ENCODE data around the gene C4BPA. TPM values are rescaled to one million over a fixed set of nuclear protein-coding genes. Genes with fewer than 3 reads are reported as not detected.

C4BPA gene
- total and polyA plus RNA-seq, 4 donors: 49.5 to 1,527 (median 1,194) TPM

GRCh38 chr1:207054491-207054890, 49.5 kb upstream of the C4BPA start:
- Histone ChIP-seq H3K9me3 (ENCODE audit: control insufficient read depth in 4 of 4, low read length in 3 of 4) (no peaks in the 10 kb centered on the region), H3K9ac (ENCODE audit: low read depth in 1 of 2, low read length in 2 of 2) (no peak overlapping the region), H3K36me3 (ENCODE audit: control insufficient read depth in 4 of 4, insufficient read depth in 3 of 4, low read depth in 1 of 4, low read length in 3 of 4) (peaks cover 0 to 1% (median 0%) of the 10 kb centered on the region in 4 donors), H3K4me3 (ENCODE audit: low read depth in 1 of 3, low read length in 3 of 3) (no peak overlapping the region), H3K27ac (ENCODE audit: low read depth in 1 of 2, low read length in 2 of 2) (peak overlapping the region in 1 of 2 donors; percentile 23), H3K4me1 (ENCODE audit: control insufficient read depth in 4 of 4, insufficient read depth in 4 of 4, low read length in 3 of 4) (peaks cover 0 to 21% (median 7%) of the 10 kb centered on the region in 4 donors), H3K27me3 (ENCODE audit: control insufficient read depth in 4 of 4, insufficient read depth in 4 of 4, low read length in 3 of 4) (no peaks in the 10 kb centered on the region)
- 77% methylated on average over 2 of the region's 2 CpGs for WGBS
- TF ChIP-seq SP1 (IDR thresholded peaks at IDR 0.05): no peak
- TF ChIP-seq ATF3 (IDR thresholded peaks at IDR 0.05): no peak
- no peak for TF ChIP-seq REST (IDR thresholded peaks at IDR 0.05)
- TF ChIP-seq FOXA2 (IDR thresholded peaks at IDR 0.05): no peak
- TF ChIP-seq YY1 (IDR thresholded peaks at IDR 0.05): peak; percentile 20
- DNase-seq (ENCODE audit: low spot score): no peak

DNA sequence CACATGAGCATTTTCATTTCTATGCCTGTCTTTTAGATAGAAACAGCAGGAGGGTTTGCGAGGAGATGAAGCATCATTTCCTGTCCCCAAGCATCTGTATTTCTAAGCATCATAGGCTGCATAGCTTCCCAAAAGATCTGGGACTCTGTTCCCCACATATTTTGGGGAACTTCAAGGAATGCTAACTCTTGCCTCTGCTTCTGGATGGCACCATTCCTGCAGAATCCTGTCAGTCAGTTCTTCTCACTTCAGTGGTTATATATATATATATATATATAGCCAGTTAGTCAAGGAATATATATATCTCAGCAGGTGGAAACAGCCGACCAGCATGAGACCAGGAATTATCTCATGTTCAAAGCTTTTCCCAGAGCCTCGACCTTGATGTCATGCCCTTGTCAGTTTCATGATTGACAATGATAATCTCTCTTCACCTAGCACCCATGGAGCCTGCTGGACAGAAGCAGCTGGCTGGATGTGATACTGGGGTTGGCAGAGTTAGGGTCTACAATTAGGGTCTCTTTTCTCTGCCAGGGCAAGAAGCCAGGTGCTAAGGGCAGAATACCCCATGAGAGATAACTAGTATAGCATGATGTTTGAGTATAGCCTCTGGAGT, 48.5 kb upstream of the C4BPA start:
- H3K27ac ChIP-seq (ENCODE audit: low read depth in 1 of 2, low read length in 2 of 2): no peak overlapping the region
- TF ChIP-seq EGR1 (IDR thresholded peaks at IDR 0.05; ENCODE audit: low read depth in 2 of 2) (no peak), JUND (IDR thresholded peaks at IDR 0.05) (no peak), RXRA (IDR thresholded peaks at IDR 0.05) (no peak)
- no peaks in the 10 kb centered on the region for H3K27me3 ChIP-seq (ENCODE audit: control insufficient read depth in 4 of 4, insufficient read depth in 4 of 4, low read length in 3 of 4)
- no peak overlapping the region for H3K9ac ChIP-seq (ENCODE audit: low read depth in 1 of 2, low read length in 2 of 2)
- no peaks in the 10 kb centered on the region for H3K9me3 ChIP-seq (ENCODE audit: control insufficient read depth in 4 of 4, low read length in 3 of 4)
- no peak overlapping the region for H3K4me3 ChIP-seq (ENCODE audit: low read depth in 1 of 3, low read length in 3 of 3)
- H3K4me1 ChIP-seq (ENCODE audit: control insufficient read depth in 4 of 4, insufficient read depth in 4 of 4, low read length in 3 of 4): peaks cover 0 to 18% (median 4%) of the 10 kb centered on the region in 4 donors
- WGBS: 77% methylated on average over 3 of the region's 3 CpGs
- DNase-seq (ENCODE audit: low spot score): no peak
- peaks cover 0 to 2% (median under 1%) of the 10 kb centered on the region in 4 donors for H3K36me3 ChIP-seq (ENCODE audit: control insufficient read depth in 4 of 4, insufficient read depth in 3 of 4, low read depth in 1 of 4, low read length in 3 of 4)

DNA sequence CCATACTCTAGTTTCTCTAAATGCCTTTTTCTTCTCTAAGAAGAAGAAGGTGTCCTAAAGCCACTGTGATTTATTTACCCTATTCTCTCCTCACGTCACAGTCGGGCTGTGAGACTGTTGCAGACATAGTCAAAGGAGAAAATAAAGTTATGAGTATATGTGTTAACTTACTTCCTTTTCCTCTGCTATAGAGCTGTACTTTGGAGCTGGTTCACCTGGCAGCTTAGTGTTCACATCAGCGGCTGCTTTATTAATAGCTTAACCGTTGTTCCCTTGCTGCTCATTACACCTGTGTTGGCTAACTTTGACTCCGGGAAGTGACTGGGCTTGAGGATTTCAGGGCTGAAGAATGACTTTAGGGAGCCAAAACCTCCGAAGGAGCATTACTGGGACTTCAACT, 47.4 kb upstream of the C4BPA start:
- Histone ChIP-seq H3K27me3 (ENCODE audit: control insufficient read depth in 4 of 4, insufficient read depth in 4 of 4, low read length in 3 of 4) (no peaks in the 10 kb centered on the region), H3K27ac (ENCODE audit: low read depth in 1 of 2, low read length in 2 of 2) (no peak overlapping the region), H3K4me1 (ENCODE audit: control insufficient read depth in 4 of 4, insufficient read depth in 4 of 4, low read length in 3 of 4) (peaks cover 0 to 11% (median 0%) of the 10 kb centered on the region in 4 donors), H3K9ac (ENCODE audit: low read depth in 1 of 2, low read length in 2 of 2) (no peak overlapping the region), H3K4me3 (ENCODE audit: low read depth in 1 of 3, low read length in 3 of 3) (no peak overlapping the region), H3K9me3 (ENCODE audit: control insufficient read depth in 4 of 4, low read length in 3 of 4) (no peaks in the 10 kb centered on the region), H3K36me3 (ENCODE audit: control insufficient read depth in 4 of 4, insufficient read depth in 3 of 4, low read depth in 1 of 4, low read length in 3 of 4) (peaks cover 0 to 3% (median 2%) of the 10 kb centered on the region in 4 donors)
- WGBS: 79% methylated on average over 6 of the region's 6 CpGs
- TF ChIP-seq FOXA1 (IDR thresholded peaks at IDR 0.05): no peak
- TF ChIP-seq SP1 (IDR thresholded peaks at IDR 0.05): peak; percentile 41
- no peak for TF ChIP-seq ZBTB33 (IDR thresholded peaks at IDR 0.05)
- peak; percentile 15 to 65 for TF ChIP-seq HNF4A (conservative IDR thresholded peaks at IDR 0.05)
- no peak for DNase-seq (ENCODE audit: low spot score)

Data from liver (tissue), 9 donors.